CD4-positive, CD25-positive, alpha-beta regulatory T cell (primary cell): ENCODE measurements around the gene TBC1D22A. TPM values are rescaled to one million over a fixed set of nuclear protein-coding genes. Genes with fewer than 3 reads are reported as not detected.

ENCODE experiments used
- ATAC-seq, 2 donors: fragments of 150-1000 bp; cut with Tn5 transposase; one replicate each; pipeline ENCODE4 v1.10.0; 2021; ENCODE audit warnings: low read depth in 2 of 2, moderate number of reproducible peaks in 2 of 2, moderate library complexity in 1 of 2
- DNase-seq, 3 donors: peaks; one replicate each; pipeline versions ENCODE4 v3.0.0 to v3.0.0-alpha.2; 2012 to 2022; ENCODE audit warnings: mixed read lengths in 1 of 3
- H3K27ac ChIP-seq: one replicate; pipeline ENCODE4 v1.7.0; 2013; ENCODE audit warnings: mild to moderate bottlenecking, low read length; ENCODE audit not compliant: insufficient read depth, poor library complexity, severe bottlenecking
- H3K27me3 ChIP-seq: one replicate; pipeline ENCODE4 v1.7.0; 2013; ENCODE audit warnings: low read length; ENCODE audit not compliant: control insufficient read depth, insufficient read depth
- H3K36me3 ChIP-seq: one replicate; pipeline ENCODE4 v1.7.0; 2013; ENCODE audit warnings: mild to moderate bottlenecking, low read length, moderate library complexity; ENCODE audit not compliant: control insufficient read depth, insufficient read depth
- H3K4me1 ChIP-seq: 2 replicates; pipeline ENCODE4 v1.7.0; 2013; ENCODE audit warnings: mild to moderate bottlenecking, low read length; ENCODE audit not compliant: insufficient read depth, control insufficient read depth, poor library complexity, severe bottlenecking
- H3K4me3 ChIP-seq: one replicate; pipeline ENCODE4 v1.7.0; 2013; ENCODE audit warnings: low read depth, mild to moderate bottlenecking, low read length, moderate library complexity
- H3K9me3 ChIP-seq, 2 experiments: 1 replicate in 1 of 2; 2 replicates in 1 of 2; pipeline ENCODE4 v1.7.0; 2013; ENCODE audit warnings: low read length in 2 of 2, mild to moderate bottlenecking in 1 of 2, moderate library complexity in 1 of 2; ENCODE audit not compliant: control insufficient read depth in 2 of 2
- H3K27ac Mint-ChIP-seq, 3 donors: one replicate each; pipeline ENCODE4 v1.8.0; 2020 to 2022; ENCODE audit warnings: mild to moderate bottlenecking in 3 of 3, mixed read lengths in 3 of 3, moderate library complexity in 2 of 3
- H3K27me3 Mint-ChIP-seq: one replicate; pipeline ENCODE4 v1.8.0; 2022; ENCODE audit warnings: mild to moderate bottlenecking, mixed read lengths
- H3K36me3 Mint-ChIP-seq: one replicate; pipeline ENCODE4 v1.8.0; 2020; ENCODE audit warnings: mixed read lengths
- H3K4me1 Mint-ChIP-seq, 4 donors: one replicate each; pipeline ENCODE4 v1.8.0; 2020 to 2022; ENCODE audit warnings: mixed read lengths in 4 of 4, mild to moderate bottlenecking in 1 of 4
- H3K4me3 Mint-ChIP-seq, 4 donors: one replicate each; pipeline ENCODE4 v1.8.0; 2020 to 2022; ENCODE audit warnings: mild to moderate bottlenecking in 4 of 4, mixed read lengths in 4 of 4, moderate library complexity in 3 of 4
- H3K9me3 Mint-ChIP-seq, 7 donors: one replicate each; pipeline ENCODE4 v1.8.0; 2020 to 2022; ENCODE audit warnings: mixed read lengths in 7 of 7, mild to moderate bottlenecking in 3 of 7, moderate library complexity in 2 of 7
- polyA plus RNA-seq, 4 donors: library from polyadenylated mRNA; unstranded; fragments of 300-500 nt; fragmentation: Illumina TruSeq; gene quantifications; one replicate each; pipeline ENCODE4 v1.2.3, GENCODE V29; 2021
- total RNA-seq: library from RNA; stranded (reverse); gene quantifications from one replicate; pipeline ENCODE4 v1.2.3, GENCODE V29; 2022

TBC1D22A gene
- total and polyA plus RNA-seq, 5 donors from 2014 or later = 19.8 to 42.5 (median 24.3) TPM

DNA sequence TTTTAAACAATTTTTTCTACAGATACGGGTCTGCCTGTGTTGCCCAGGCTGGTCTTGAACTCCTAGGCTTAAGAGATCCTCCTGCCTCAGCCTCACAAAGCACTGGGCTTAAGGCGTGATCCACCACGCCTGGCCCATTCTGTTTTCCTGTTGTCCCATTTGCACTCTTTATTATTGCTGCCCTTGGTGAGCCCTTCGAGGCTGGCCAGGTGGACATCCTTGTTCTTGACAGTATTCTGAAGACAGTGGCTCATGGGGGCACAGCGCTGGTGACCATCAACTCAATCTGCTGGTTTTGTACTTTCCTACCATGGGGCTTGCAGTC is 35.6 kb downstream of the TBC1D22A start:
- Histone ChIP-seq H3K27me3 (no peaks in the 10 kb centered on the region), H3K4me3 (no peak overlapping the region), H3K9me3 (no peaks in the 10 kb centered on the region), H3K4me1 (peaks cover 3% of the 10 kb centered on the region), H3K36me3 (peaks cover 78% of the 10 kb centered on the region), H3K27ac (no peak overlapping the region)
- DNase-seq = no peak
- no peak overlapping the region for H3K4me3 Mint-ChIP-seq
- H3K9me3 Mint-ChIP-seq = peaks cover 0 to 2% (median 0%) of the 10 kb centered on the region in 7 donors
- H3K36me3 Mint-ChIP-seq = peaks cover 24% of the 10 kb centered on the region
- no peak for ATAC-seq
- peaks cover 0 to 26% (median 14%) of the 10 kb centered on the region in 4 donors for H3K4me1 Mint-ChIP-seq
- no peaks in the 10 kb centered on the region for H3K27me3 Mint-ChIP-seq
- peak overlapping the region in 2 of 3 donors; percentile 92 to 93 for H3K27ac Mint-ChIP-seq

DNA sequence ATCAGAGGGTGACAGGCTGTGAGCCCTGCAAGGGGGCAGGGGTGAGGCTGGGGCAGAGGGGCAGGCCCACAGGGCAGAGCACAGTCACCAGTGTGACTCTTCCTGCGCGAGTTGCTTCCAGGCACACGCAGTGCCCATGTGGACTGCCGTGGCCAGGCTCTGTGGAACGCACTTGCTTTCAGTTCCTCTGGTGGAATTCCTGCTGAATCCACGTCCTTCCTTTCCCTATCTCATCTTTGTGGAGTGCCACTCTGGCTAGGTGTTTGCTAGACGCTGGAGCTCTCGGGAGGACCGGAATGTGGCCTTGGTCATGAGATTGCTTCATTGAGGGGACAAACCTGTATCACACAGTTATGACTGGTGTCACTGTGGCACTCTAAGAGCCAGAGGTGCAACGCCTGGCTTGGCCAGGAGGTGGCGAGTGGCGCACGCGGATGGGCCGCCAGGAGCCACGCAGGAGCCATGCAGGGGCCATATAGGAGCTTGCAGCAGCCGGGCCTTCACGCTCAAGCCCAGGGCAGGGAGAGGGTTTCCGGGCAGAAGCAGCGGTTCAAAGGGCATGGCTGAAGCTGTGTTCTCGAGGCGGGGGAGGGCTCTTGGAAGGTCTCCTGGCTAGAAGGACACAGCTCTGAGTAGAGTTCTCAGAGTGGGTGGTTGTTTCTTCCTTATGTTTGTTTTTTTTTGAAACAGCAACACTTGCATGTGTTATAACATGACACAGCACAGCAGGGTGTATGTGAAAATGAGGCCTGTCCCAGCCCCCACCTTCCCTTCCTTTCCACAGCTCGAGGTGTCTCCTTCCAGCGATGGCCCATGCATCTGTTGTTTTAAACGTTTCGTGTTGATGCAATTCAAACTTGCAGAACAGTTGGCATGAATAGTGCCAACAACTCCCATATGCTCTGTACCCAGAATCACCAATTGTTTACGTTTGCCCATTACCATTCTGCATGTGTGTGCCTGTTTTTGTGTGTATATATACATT is 36.2 kb downstream of the TBC1D22A start:
- Mint-ChIP-seq H3K27me3 (no peaks in the 10 kb centered on the region), H3K4me3 (peak overlapping the region in 1 of 4 donors; percentile 30), H3K9me3 (peaks cover 0 to 2% (median 0%) of the 10 kb centered on the region in 7 donors), H3K27ac (peak overlapping the region; percentile 83 to 93 (median 92)), H3K4me1 (peaks cover 4 to 29% (median 17%) of the 10 kb centered on the region in 4 donors), H3K36me3 (peaks cover 28% of the 10 kb centered on the region)
- Histone ChIP-seq H3K4me3 (no peak overlapping the region), H3K27me3 (no peaks in the 10 kb centered on the region), H3K9me3 (no peaks in the 10 kb centered on the region), H3K36me3 (peaks cover 78% of the 10 kb centered on the region), H3K27ac (no peak overlapping the region), H3K4me1 (peaks cover 10% of the 10 kb centered on the region)
- DNase-seq = peak; percentile 49 to 77 (median 64)
- peak; percentile 73 to 87 for ATAC-seq

GRCh38 chr22:46799626-46800025 is 37.2 kb downstream of the TBC1D22A start:
- DNase-seq = no peak
- no peaks in the 10 kb centered on the region for H3K9me3 ChIP-seq
- Mint-ChIP-seq H3K4me1 (peaks cover 4 to 36% (median 20%) of the 10 kb centered on the region in 4 donors), H3K27me3 (no peaks in the 10 kb centered on the region), H3K4me3 (no peak overlapping the region), H3K36me3 (peaks cover 28% of the 10 kb centered on the region), H3K9me3 (peaks cover 0 to 2% (median 0%) of the 10 kb centered on the region in 7 donors), H3K27ac (peak overlapping the region in 1 of 3 donors; percentile 92)
- peaks cover 69% of the 10 kb centered on the region for H3K36me3 ChIP-seq
- H3K27ac ChIP-seq = no peak overlapping the region
- peaks cover 11% of the 10 kb centered on the region for H3K4me1 ChIP-seq
- H3K27me3 ChIP-seq = no peaks in the 10 kb centered on the region
- ATAC-seq = no peak
- H3K4me3 ChIP-seq = no peak overlapping the region

DNA sequence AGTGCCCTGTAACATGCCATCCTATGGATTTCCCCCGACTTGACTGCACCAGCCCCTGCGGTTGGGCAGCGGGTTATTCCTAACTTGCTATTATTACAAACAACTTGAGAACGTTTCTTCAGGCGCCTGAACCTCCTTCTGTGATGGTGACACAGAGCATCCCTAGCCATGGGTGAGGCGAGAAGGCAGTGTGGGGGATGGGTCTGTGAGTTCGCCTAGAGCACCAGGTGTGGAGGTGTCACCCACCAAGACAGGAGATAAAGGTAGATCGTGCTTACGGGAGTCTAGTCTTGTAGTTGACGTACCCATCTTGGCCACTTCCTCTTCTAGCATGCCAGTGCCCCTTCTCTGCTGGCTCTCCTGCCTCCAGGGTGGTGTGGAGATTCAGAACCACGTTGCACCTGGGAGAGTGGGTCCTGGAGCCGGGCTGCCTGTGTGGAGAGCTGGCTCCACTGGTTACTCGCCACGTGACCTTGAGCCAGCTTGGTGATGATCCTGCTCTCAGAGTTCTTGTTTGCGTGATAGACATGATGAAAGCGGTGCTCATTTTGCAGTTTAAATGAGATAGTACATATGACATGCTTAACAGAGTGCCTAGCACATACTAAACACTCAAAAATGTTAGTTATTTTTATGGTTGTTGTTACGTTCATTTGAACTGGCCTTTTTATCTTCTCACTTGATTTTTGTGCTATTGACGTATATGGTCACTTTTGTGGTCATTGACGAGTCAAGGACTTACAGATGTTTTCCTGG is 37.8 kb downstream of the TBC1D22A start:
- H3K9me3 Mint-ChIP-seq = peaks cover 0 to 2% (median 0%) of the 10 kb centered on the region in 7 donors
- peaks cover 11% of the 10 kb centered on the region for H3K4me1 ChIP-seq
- peaks cover 4 to 41% (median 20%) of the 10 kb centered on the region in 4 donors for H3K4me1 Mint-ChIP-seq
- H3K9me3 ChIP-seq = no peaks in the 10 kb centered on the region
- no peak overlapping the region for H3K4me3 Mint-ChIP-seq
- ATAC-seq = no peak
- DNase-seq = no peak
- peaks cover 68% of the 10 kb centered on the region for H3K36me3 ChIP-seq
- H3K27me3 Mint-ChIP-seq = no peaks in the 10 kb centered on the region
- H3K27ac Mint-ChIP-seq = no peak overlapping the region
- H3K27me3 ChIP-seq = no peaks in the 10 kb centered on the region
- H3K27ac ChIP-seq = no peak overlapping the region
- H3K36me3 Mint-ChIP-seq = peaks cover 32% of the 10 kb centered on the region
- H3K4me3 ChIP-seq = no peak overlapping the region

GRCh38 chr22:46801331-46801811 is 38.9 kb downstream of the TBC1D22A start:
- H3K27me3 Mint-ChIP-seq = no peaks in the 10 kb centered on the region
- H3K36me3 ChIP-seq = peaks cover 61% of the 10 kb centered on the region
- H3K27me3 ChIP-seq = no peaks in the 10 kb centered on the region
- peaks cover 11% of the 10 kb centered on the region for H3K4me1 ChIP-seq
- H3K27ac Mint-ChIP-seq = peak overlapping the region in 1 of 3 donors; percentile 53
- no peak for ATAC-seq
- H3K36me3 Mint-ChIP-seq = peaks cover 33% of the 10 kb centered on the region
- H3K9me3 Mint-ChIP-seq = peaks cover 0 to 2% (median 0%) of the 10 kb centered on the region in 7 donors
- no peaks in the 10 kb centered on the region for H3K9me3 ChIP-seq
- peaks cover 4 to 44% (median 25%) of the 10 kb centered on the region in 4 donors for H3K4me1 Mint-ChIP-seq
- H3K4me3 Mint-ChIP-seq = no peak overlapping the region
- no peak overlapping the region for H3K4me3 ChIP-seq
- DNase-seq = no peak
- no peak overlapping the region for H3K27ac ChIP-seq

- Histone ChIP-seq H3K4me3 (no peak overlapping the region), H3K27me3 (no peaks in the 10 kb centered on the region), H3K27ac (no peak overlapping the region), H3K9me3 (no peaks in the 10 kb centered on the region), H3K36me3 (peaks cover 59% of the 10 kb centered on the region), H3K4me1 (peaks cover 14% of the 10 kb centered on the region)
- Mint-ChIP-seq H3K27me3 (no peaks in the 10 kb centered on the region), H3K9me3 (peaks cover 0 to 2% (median 0%) of the 10 kb centered on the region in 7 donors), H3K4me1 (peaks cover 8 to 50% (median 30%) of the 10 kb centered on the region in 4 donors), H3K36me3 (peaks cover 40% of the 10 kb centered on the region), H3K27ac (peak overlapping the region in 2 of 3 donors; percentile 53 to 87), H3K4me3 (no peak overlapping the region)
- DNase-seq = no peak
- ATAC-seq = no peak
Measured at GRCh38 chr22:46801826-46802607, 39.6 kb downstream of the TBC1D22A start.

DNA sequence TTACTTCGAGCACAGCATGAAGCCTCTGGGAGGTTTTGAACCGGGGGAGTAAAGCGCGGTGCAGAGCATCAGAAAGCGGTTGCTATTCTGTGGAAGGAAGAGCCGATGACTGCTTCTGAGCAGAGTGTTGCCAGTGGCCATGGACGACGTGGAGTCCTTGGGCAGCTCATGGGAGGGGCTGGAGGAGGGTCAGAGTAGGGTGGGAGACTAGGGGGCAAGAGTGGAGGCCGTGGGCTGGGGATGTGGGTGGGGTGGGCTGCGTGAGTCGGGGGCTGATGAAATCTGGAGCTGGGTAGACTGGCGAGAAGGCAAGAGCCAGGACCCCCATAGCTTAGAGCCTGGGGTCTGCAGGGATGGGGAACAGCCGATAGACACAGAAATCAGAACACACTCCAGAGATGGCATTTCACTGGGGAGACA is 40.2 kb downstream of the TBC1D22A start:
- peak overlapping the region in 1 of 3 donors; percentile 87 for H3K27ac Mint-ChIP-seq
- DNase-seq = no peak

More for the DNA sequence above, 40.2 kb downstream of the TBC1D22A start:
- H3K9me3 ChIP-seq = no peaks in the 10 kb centered on the region
- H3K4me1 ChIP-seq = peaks cover 14% of the 10 kb centered on the region
- no peak overlapping the region for H3K4me3 ChIP-seq
- peaks cover 0 to 2% (median 0%) of the 10 kb centered on the region in 7 donors for H3K9me3 Mint-ChIP-seq
- no peaks in the 10 kb centered on the region for H3K27me3 ChIP-seq
- peaks cover 12 to 52% (median 33%) of the 10 kb centered on the region in 4 donors for H3K4me1 Mint-ChIP-seq
- H3K4me3 Mint-ChIP-seq = no peak overlapping the region
- peaks cover 58% of the 10 kb centered on the region for H3K36me3 ChIP-seq
- no peaks in the 10 kb centered on the region for H3K27me3 Mint-ChIP-seq
- no peak for ATAC-seq
- H3K27ac ChIP-seq = no peak overlapping the region
- H3K36me3 Mint-ChIP-seq = peaks cover 46% of the 10 kb centered on the region
